Stimulated activated CD8-positive, alpha-beta memory T cell treated with anti-CD3 and anti-CD28 coated beads, Interleukin-7, amount 100 ng/mL, for 1 hour (primary cell): ENCODE results near the gene ZBED1.
"Not testable (repeated sequence)": the region's sequence is repeated elsewhere in the genome, so short reads cannot be mapped to it uniquely, and the experiment has no call there.

Experiments used
- DNase-seq, 2 donors: peaks; one replicate each; pipeline ENCODE4 v3.0.0-alpha.2; 2020; ENCODE audit warnings: low read depth in 2 of 2

Gene ZBED1

DNA sequence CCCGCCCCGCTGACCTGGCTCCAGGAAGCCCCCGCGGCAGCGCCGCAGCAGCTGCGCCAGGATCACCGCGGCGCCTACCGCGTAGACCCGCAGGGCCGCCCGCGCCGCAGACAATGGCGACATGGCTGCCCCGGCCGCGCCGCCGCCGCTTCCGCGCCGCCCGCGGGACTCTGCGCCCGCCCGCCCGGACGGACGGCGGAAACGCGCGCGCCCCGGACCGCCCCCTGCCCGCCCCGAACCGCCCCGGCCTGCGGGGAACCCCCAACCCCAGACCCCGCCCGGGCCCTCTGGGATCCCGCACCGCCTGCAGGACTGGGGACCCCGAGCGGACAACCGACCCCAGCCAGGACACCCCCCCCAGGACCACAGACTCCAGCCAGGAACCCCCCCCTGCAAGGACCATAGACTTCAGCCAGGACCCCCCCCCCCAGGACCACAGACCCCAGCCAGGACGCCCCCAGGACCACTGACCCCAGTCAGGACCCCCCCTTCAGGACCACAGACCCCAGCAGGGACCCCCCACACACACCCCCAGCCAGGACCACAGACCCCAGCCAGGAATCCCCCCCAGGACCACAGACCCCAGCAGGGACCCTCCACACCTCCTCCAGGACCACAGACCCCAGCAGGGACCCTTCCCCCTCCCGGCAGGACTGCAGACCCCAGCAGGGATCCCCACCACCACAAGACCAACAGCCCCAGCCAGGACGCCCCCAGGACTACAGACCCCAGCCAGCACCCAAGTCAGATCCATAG is at the start of gene ZBED1, which contains the start of gene DHRSX:
Gene ZBED1 (minus strand): TSS at position 174 of the 756 bp plus-strand sequence. CDS start 10,257 bp downstream, outside the sequence.
Gene DHRSX (minus strand): TSS at position 174 of the 756 bp plus-strand sequence. CDS start 51 bp downstream, at position 123.
- DNase-seq: peak; percentile 8 to 12

- DNase-seq: no peak
These were observed 49.1 kb upstream of the ZBED1 start for GRCh38 chrX:2549876-2550275.

GRCh38 chrX:2548711-2549423 is 48.1 kb upstream of the ZBED1 start:
- DNase-seq: no peak

DNA sequence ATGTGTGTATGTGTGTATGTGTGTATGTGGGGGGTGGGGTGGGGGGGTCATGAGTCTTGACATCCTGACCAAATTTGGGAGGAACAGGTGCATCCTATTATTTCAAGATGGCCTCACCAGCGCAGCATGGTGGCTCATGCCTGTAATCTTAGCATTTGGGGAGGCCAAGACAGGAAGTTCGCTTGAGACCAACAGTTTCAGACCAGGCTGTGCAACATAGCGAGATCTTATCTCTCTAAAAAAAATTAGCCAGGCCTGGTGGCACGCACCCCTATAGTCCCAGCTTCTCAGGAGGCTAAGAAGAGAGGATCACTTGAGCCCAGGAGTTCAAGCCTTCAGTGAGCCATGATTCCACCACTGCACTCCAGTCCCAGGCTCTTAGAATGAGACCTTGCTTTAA is 47.0 kb upstream of the ZBED1 start:
- no peak for DNase-seq

- DNase-seq: no peak
These were observed 45.7 kb upstream of the ZBED1 start for GRCh38 chrX:2546496-2546895.

DNA sequence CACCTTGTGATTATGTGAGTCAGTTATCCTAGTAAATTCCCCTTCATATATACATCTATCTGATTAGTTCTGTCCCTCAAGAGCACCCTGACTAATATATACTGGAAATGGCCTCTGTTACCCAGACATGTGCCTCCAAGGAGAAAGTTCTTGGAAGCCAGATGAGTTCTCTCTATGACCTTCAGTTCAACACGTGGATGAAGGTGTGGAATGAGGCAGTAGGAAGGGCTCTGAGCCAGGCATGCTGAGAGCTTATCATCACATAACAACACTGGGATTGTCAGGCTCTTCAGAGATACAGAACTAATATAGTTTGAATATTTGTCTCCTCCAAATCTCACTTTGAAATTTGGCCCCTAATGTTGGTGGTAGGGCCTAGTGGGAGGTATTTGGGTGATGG is 44.4 kb upstream of the ZBED1 start:
- no peak for DNase-seq

DNA sequence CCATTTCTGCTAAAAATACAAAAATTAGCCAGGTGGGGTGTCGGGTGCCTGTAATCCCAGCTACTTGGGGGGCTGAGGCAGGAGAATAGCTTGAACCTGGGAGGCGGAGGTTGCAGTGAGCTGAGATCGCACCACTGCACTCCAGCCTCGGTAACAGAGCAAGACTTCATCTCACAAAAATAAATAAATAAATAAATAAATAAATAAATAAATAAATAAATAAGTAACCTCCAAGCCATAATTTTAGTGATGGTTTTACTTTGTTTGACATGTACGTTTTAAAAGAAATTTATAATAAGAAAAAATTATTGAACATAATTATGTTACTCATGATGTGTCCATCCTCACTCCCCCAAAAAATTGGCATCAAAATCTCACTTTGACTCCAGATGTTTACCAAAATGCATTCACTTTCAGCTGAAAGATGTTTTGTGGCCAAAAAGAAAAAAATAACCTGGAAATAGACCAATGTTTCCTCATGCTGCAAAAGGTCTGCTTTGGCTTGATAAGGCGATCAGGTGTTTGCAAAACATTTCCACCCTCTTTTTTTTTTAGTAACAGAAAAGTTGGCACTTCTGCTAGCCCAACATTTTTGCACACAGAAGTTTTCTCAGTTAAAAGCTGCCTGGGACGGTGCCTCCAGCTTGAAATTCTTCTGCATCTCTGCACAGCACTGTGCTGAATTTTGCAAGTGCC is 42.2 kb upstream of the ZBED1 start:
- no peak for DNase-seq

DNA sequence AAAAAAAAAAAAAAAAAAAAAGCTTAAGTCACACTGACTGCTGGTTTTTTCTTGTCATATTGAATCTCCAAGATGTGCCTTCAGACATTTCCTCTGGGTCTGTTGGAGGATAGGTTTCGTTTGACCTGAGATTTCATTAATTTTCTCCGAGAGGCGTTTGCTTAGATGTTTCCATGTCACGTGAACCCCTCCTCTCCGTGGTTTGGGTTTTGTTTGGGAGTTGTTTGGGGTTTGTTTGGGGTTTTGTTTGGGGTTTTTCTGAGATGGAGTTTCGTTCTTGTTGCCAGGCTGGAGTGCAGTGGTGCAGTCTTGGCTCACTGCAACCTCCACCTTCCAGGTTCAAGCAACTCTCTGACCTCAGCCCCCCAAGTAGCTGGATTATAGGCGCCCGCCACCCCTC is 40.8 kb upstream of the ZBED1 start:
- DNase-seq: no peak

DNA sequence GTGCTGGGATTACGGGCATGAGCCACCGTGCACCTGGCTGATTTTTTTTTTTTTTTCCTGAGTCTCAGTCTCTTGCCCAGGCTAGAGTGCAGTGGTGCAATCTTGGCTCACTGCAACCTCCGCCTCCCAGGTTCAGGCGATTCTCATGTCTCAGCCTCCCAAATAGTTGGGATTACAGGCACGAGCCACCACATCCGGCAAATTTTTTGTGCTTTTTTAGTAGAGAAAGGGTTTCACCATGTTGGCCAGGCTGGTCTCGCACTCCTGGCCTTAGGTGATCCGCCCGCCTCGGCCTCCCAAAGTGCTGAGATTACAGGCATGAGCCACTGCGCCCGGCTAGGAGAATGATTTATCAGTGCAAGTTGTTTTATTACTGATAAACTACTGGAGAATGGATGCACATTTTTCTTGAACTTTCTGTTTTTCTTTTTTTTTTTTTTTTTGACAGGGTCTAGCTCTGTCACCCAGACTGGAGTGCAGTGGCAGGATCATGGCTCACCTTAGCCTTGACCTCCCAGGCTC is 39.7 kb upstream of the ZBED1 start:
- no peak for DNase-seq

GRCh38 chrX:2539586-2539985 is 38.8 kb upstream of the ZBED1 start:
- no peak for DNase-seq

DNA sequence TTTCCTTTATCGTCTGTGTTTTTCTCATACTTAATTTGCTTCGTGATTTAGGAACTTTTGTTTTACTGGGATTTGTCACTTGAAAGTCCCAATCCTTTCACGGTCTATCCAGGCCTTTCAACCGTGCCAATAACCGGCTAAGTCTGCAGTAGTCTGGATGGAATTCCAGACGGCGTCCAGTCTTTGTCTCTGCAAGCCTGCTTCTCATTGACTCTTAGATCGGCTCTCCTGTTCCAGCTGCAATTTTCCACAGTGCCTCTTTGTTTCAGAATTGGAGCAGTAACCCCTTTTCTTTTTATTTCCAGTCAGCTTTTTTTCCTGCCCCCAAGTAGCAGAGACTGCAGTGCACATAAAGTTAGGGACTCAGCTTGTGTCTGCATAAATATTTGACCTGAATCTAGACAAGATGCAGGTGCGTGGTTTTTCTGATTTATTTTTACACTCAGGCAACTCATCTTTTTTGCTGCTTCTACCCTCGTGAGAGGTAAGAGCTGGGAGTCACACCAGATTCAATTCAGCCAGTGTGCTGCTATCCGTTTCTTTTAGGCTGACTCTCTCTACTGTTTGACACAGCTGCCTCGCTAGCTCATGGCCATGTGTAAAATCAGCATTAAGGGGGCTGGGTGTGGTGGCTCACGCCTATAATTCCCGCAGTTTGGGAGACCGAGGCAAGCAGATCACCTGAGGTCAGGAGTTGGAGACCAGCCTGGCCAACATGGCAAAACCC is 37.4 kb upstream of the ZBED1 start:
- no peak for DNase-seq

GRCh38 chrX:2536974-2537373 is 36.2 kb upstream of the ZBED1 start:
- DNase-seq: no peak

- no peak for DNase-seq
These were observed 35.4 kb upstream of the ZBED1 start for GRCh38 chrX:2536141-2536540.

DNA sequence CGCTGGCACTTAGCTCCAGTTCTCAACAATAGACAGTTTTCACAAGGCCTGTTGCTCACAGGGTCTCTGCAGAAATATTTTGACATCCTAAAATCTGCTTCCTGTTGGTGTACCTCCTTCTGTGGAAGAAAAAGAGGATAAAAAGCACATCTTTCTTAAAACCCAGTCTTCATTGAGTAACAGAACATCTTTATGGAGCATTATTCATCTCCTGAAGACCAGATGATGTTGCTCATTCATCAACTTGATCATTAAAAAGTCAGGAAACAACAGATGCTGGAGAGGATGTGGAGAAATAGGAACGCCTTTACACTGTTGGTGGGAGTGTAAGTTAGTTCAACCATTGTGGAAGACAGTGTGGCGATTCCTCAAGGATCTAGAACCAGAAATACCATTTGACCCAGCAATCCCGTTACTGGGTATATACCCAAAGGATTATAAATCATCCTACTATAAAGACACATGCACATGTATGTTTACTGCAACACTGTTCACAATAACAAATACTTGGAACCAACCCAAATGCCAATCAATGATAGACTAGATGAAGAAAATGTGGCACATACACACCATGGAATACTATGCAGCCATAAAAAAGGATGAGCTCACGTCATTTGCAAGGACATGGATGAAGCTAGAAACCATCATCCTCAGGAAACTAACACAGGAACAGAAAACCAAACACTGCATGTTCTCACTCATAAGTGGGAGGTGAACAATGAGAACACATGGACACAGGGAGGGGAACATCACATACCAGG is 33.7 kb upstream of the ZBED1 start:
- not testable (repeated sequence) for DNase-seq

GRCh38 chrX:2533424-2533823 is 32.6 kb upstream of the ZBED1 start:
- no peak for DNase-seq

- no peak for DNase-seq
These were observed 25.6 kb upstream of the ZBED1 start for GRCh38 chrX:2526390-2526789.

- no peak for DNase-seq
These were observed 23.1 kb upstream of the ZBED1 start for GRCh38 chrX:2523911-2524310.

DNA sequence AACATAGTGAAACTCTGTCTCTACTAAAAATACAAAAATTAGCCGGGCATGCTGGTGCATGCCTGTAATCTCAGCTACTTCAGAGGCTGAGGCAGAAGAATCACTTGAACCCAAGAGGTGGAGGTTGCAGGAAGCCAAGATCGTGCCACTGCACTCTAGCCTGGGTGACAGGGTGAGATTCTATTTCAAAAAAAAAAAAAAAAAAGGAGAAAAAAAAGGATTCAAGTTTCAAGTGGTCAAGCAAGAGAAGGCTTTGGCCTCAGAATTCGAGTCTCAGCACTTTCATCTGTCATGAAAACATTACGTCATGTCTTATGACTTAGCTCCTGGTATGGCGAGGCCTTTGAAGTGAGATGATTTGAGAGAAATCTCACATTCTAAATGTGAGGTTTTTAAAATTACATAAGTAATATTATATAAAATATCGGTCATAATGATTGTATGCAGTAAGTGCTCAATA is 21.2 kb upstream of the ZBED1 start:
- DNase-seq: no peak

DNA sequence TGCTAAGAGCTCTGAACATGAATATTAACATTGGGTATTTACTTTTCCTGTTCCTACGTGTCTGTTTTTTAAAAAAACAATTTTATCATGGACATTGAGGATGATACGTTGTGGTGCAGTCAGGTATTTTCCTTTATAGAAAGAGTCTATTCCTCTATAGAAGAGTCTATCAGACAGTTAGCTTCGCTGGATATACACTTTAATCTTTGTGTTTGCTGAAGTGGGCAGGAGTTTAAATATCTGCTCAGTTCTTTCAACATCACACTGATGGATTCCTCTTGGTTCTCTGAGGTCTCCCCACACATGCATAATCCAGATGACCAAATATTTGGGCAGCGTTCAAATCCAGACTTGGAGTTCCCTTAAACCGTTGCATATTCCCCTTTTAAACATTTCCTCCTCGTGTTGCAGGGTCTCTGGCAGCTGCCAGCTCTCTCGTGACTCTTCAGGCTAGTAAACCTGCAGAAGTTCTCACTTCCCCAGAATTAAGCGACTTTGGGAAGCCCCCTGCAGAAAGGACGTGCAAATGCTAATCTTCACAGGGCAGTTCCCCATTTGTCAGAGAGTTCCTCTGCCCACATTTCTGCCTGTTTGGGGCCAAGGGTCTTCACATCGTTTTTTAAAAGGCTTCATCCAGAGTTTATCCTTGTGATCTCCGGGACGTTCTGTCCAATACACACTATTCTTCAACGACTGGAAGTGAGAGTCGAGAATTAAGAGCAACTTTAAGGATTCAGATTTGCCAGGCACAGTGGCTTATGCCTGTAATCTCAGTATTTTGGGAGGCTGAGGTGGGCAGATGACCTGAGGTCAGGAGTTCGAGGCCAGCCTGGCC is 20.5 kb upstream of the ZBED1 start:
- no peak for DNase-seq

- DNase-seq: no peak
These were observed 19.8 kb upstream of the ZBED1 start for GRCh38 chrX:2520539-2520938.
